ENCODE measurements around the gene PALMD. TPM values are rescaled to one million over a fixed set of nuclear protein-coding genes. Genes with fewer than 3 reads are reported as not detected.

The PALMD gene
- total RNA-seq, 2 experiments from 2014 or later, result not detected

DNA sequence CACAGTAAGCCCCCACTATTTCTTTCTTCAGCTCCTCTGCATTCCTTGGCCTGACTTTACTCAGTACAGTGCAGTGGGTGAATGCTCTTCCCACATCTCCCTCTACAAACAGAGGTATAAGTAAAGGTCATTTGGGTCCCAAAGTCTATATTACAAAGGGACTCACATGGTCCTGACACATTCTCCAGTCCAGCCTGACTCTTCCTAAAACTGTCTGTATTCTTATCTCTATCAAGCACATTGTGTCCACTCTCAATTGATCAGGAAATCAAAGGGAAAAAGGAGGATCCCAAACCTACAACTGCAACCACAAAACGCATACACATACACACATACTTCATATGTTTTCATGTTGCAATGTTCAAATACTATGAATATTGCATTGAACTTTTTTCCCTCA lies 71.1 kb downstream of the PALMD start:
- H3K27me3 Mint-ChIP-seq, result no peaks in the 10 kb centered on the region
- no peak for ATAC-seq (ENCODE audit: poor library complexity)
- POLR2A ChIA-PET, result no interaction called here

DNA sequence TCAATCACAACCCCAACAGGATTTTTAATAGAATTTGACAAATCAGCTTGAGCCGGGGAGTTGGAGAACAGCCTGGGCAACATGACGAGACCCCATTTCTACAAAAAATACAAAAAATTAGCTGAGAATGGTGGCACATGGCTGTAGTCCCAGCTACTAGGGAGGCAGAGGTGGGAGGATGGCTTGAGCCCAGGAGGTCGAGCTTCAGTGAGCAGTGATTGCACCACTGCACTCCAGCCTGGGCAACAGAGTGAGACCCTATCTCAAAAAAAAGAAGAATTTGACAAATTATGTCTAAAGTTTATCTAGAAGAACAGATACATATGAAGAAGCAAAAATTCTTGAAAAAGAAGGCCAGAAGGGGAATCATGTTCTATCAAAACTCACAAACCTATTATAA lies 77.3 kb downstream of the PALMD start:
- DNase-seq, result no peak
- H3K36me3 ChIP-seq (ENCODE audit: insufficient read depth, low read length), result no peaks in the 10 kb centered on the region
- H3K36me3 Mint-ChIP-seq (ENCODE audit: low read depth), result no peaks in the 10 kb centered on the region
- H3K4me3 ChIP-seq (ENCODE audit: low read length), result no peak overlapping the region
- no peak overlapping the region for H3K27ac Mint-ChIP-seq
- CTCF ChIA-PET, result no interaction called here
- H3K9me3 Mint-ChIP-seq, result no peaks in the 10 kb centered on the region
- TF ChIP-seq, protein P1, sequence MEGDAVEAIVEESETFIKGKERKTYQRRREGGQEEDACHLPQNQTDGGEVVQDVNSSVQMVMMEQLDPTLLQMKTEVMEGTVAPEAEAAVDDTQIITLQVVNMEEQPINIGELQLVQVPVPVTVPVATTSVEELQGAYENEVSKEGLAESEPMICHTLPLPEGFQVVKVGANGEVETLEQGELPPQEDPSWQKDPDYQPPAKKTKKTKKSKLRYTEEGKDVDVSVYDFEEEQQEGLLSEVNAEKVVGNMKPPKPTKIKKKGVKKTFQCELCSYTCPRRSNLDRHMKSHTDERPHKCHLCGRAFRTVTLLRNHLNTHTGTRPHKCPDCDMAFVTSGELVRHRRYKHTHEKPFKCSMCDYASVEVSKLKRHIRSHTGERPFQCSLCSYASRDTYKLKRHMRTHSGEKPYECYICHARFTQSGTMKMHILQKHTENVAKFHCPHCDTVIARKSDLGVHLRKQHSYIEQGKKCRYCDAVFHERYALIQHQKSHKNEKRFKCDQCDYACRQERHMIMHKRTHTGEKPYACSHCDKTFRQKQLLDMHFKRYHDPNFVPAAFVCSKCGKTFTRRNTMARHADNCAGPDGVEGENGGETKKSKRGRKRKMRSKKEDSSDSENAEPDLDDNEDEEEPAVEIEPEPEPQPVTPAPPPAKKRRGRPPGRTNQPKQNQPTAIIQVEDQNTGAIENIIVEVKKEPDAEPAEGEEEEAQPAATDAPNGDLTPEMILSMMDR (IDR thresholded peaks at IDR 0.05), result no peak
- no peaks in the 10 kb centered on the region for H3K4me1 Mint-ChIP-seq (ENCODE audit: low read depth)
- no peaks in the 10 kb centered on the region for H3K9me3 ChIP-seq (ENCODE audit: control insufficient read depth in 1 of 2, insufficient read depth in 1 of 2, low read length in 2 of 2)
- intact Hi-C loops (cut with DNase I, micrococcal nuclease), result no loop called here
- H3K27me3 Mint-ChIP-seq, result no peaks in the 10 kb centered on the region
- H3K27ac ChIP-seq (ENCODE audit: low read depth in 1 of 2, low read length in 2 of 2), result no peak overlapping the region
- H3K27me3 ChIP-seq (ENCODE audit: control insufficient read depth in 1 of 2, insufficient read depth in 2 of 2, low read length in 2 of 2), result no peaks in the 10 kb centered on the region
- ATAC-seq (ENCODE audit: poor library complexity), result no peak
- H3K4me1 ChIP-seq (ENCODE audit: insufficient read depth, low read length), result no peaks in the 10 kb centered on the region
- POLR2A ChIA-PET, result no interaction called here
- H3K4me3 Mint-ChIP-seq, result no peak overlapping the region

More for the DNA sequence above, 71.1 kb downstream of the PALMD start:
- Histone ChIP-seq H3K27ac (ENCODE audit: low read depth in 1 of 2, low read length in 2 of 2) (no peak overlapping the region), H3K9me3 (ENCODE audit: control insufficient read depth in 1 of 2, insufficient read depth in 1 of 2, low read length in 2 of 2) (no peaks in the 10 kb centered on the region), H3K36me3 (ENCODE audit: insufficient read depth, low read length) (no peaks in the 10 kb centered on the region), H3K27me3 (ENCODE audit: control insufficient read depth in 1 of 2, insufficient read depth in 2 of 2, low read length in 2 of 2) (no peaks in the 10 kb centered on the region), H3K4me1 (ENCODE audit: insufficient read depth, low read length) (no peaks in the 10 kb centered on the region), H3K4me3 (ENCODE audit: low read length) (no peak overlapping the region)
- no peak for DNase-seq
- CTCF ChIA-PET, result no interaction called here
- Mint-ChIP-seq H3K4me1 (ENCODE audit: low read depth) (no peaks in the 10 kb centered on the region), H3K27ac (no peak overlapping the region), H3K9me3 (no peaks in the 10 kb centered on the region), H3K36me3 (ENCODE audit: low read depth) (no peaks in the 10 kb centered on the region), H3K4me3 (no peak overlapping the region)
- TF ChIP-seq, protein P1 (IDR thresholded peaks at IDR 0.05), result no peak
- intact Hi-C loops (cut with DNase I, micrococcal nuclease), result no loop called here

DNA sequence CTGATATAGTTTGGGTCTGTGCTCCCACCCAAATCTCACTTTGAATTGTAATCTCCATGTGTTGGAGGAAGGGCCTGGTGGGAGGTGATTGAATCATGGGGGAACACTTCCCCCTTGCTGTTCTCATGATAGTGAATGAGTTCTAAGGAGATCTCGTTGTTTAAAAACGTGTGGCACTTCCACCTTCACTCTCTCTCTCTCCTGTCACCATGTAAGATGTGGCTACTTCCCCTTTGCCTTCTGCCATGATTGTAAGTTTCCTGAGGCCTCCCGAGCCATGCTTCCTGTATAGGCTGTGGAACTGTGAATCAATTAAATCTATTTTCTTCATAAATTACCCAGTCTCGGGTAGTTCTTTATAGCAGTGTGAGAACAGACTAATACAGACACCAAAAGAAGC lies 80.1 kb downstream of the PALMD start:
- H3K36me3 ChIP-seq (ENCODE audit: insufficient read depth, low read length), result no peaks in the 10 kb centered on the region
- no peaks in the 10 kb centered on the region for H3K36me3 Mint-ChIP-seq (ENCODE audit: low read depth)
- ChIA-PET CTCF (no interaction called here), POLR2A (no interaction called here)
- H3K4me3 Mint-ChIP-seq, result no peak overlapping the region
- H3K27me3 Mint-ChIP-seq, result no peaks in the 10 kb centered on the region
- DNase-seq (no peak), ATAC-seq (ENCODE audit: poor library complexity) (no peak)
- H3K4me3 ChIP-seq (ENCODE audit: low read length), result no peak overlapping the region
- no peaks in the 10 kb centered on the region for H3K4me1 ChIP-seq (ENCODE audit: insufficient read depth, low read length)
- H3K9me3 Mint-ChIP-seq, result no peaks in the 10 kb centered on the region
- no peaks in the 10 kb centered on the region for H3K4me1 Mint-ChIP-seq (ENCODE audit: low read depth)
- H3K27ac Mint-ChIP-seq, result no peak overlapping the region
- no peak overlapping the region for H3K27ac ChIP-seq (ENCODE audit: low read depth in 1 of 2, low read length in 2 of 2)
- TF ChIP-seq, protein P1 (IDR thresholded peaks at IDR 0.05), result no peak
- intact Hi-C loops (cut with DNase I, micrococcal nuclease), result no loop called here
- no peaks in the 10 kb centered on the region for H3K27me3 ChIP-seq (ENCODE audit: control insufficient read depth in 1 of 2, insufficient read depth in 2 of 2, low read length in 2 of 2)
- H3K9me3 ChIP-seq (ENCODE audit: control insufficient read depth in 1 of 2, insufficient read depth in 1 of 2, low read length in 2 of 2), result no peaks in the 10 kb centered on the region

Measured in CD4-positive, alpha-beta T cell (primary cell).